Kidney epithelial cell (primary cell): Measurements from ENCODE around the gene CHRNA7. TPM values are rescaled to one million over a fixed set of nuclear protein-coding genes. Genes with fewer than 3 reads are reported as not detected.

ENCODE experiments used
- DNase-seq: peaks from one replicate; pipeline ENCODE4 v3.0.0-alpha.2; 2010; ENCODE audit warnings: low read depth
- H3K27me3 ChIP-seq: 2 replicates; pipeline ENCODE4 v1.6.0; 2011; ENCODE audit warnings: low read length; ENCODE audit not compliant: control insufficient read depth, insufficient read depth
- H3K36me3 ChIP-seq: 2 replicates; pipeline ENCODE4 v1.5.1; 2011; ENCODE audit warnings: low read length; ENCODE audit not compliant: control insufficient read depth, insufficient read depth
- H3K4me3 ChIP-seq: 2 replicates; pipeline ENCODE4 v1.5.1; 2011; ENCODE audit warnings: low read depth, mild to moderate bottlenecking, control low read depth, low read length
- CTCF ChIP-seq: IDR thresholded peaks from 2 replicates; pipeline ENCODE4 v1.5.1; 2011; ENCODE audit warnings: mild to moderate bottlenecking, moderate library complexity, low read length, control low read depth, inconsistent platforms; ENCODE audit not compliant: insufficient read depth, poor library complexity, severe bottlenecking
- total RNA-seq: library from RNA; depleted of rRNA; stranded (reverse); fragments of >200 nt; gene quantifications from 2 replicates; pipeline ENCODE4 v1.2.3, GENCODE V29; 2015

The CHRNA7 gene
- total RNA-seq, 1 donor from 2014 or later: 2.7 TPM

DNA sequence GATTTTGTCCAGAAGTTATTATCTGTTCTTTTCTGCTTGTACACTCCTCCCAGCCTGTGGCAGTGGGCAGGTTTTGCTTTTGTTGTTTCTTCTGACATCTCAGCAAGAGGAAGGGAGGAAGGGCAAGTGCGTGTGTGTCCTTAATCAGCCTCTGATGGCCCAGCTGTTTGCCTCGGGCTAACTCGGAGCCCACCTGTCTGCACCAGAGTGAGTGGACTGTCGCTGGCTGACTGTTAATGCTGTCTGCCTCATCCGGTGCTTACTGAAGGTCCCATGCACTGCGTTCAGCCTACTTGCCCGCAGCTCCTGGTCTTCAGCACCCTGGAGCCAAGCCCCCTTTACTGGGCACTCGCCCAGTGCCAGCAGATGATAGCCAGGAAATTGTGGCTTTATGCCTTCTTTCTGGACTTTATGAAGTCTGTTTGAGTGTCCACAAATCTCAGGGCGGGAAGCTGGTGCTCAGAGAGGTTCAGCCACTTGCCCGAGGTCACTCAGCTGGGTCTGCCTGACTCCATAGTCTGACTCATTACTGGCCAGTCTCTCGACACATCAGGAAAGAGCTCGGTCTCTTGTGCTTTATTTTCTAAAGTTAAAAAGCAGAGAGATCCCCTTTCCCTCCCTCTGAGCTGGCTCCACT lies 89.5 kb downstream of the CHRNA7 start:
- no peaks in the 10 kb centered on the region for H3K36me3 ChIP-seq
- H3K4me3 ChIP-seq: no peak overlapping the region
- DNase-seq: no peak
- H3K27me3 ChIP-seq: no peaks in the 10 kb centered on the region
- TF ChIP-seq CTCF: no peak

DNA sequence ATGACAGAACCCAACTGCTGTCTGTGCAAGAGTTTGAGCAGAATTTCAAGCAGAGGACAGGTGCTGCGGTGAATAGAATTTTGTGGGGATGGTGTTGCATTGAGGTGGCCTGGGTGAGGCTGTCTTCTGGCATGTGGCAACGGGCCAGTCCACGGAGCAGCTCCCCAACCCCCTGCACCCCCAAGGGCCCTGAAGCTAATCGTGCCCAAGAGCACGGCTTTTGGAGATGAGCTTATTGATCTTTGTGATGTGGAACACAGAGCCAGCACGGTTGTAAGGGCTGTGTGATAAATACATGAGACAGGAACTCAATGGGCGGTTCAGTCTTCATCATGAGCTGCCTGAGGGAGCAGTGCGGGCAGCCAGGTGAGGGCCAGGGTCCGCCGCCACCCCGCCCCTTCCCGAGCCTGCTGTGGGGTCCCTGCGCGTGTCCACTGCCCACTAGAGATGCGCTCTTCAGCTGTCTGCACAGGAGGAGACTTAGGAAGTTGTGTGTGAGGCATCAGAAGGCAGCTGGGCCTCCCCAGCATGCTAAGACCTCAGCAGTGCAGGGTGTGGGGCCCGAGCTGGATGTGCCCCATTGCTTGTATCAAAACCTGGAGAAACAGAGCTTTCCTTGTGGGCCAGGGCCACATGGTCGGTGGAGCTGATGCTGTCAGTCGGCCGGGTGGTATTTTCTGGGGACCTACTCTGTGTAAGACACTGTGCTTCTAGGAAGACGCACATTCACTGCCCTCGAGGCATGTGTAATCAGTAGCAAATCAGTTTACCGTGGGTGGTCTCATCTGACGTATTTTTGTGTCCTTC lies 90.5 kb downstream of the CHRNA7 start:
- H3K36me3 ChIP-seq: no peaks in the 10 kb centered on the region
- no peak for TF ChIP-seq CTCF
- H3K4me3 ChIP-seq: no peak overlapping the region
- no peak for DNase-seq
- H3K27me3 ChIP-seq: no peaks in the 10 kb centered on the region

- no peak overlapping the region for H3K4me3 ChIP-seq
- no peak for TF ChIP-seq CTCF
- H3K36me3 ChIP-seq: no peaks in the 10 kb centered on the region
- H3K27me3 ChIP-seq: no peaks in the 10 kb centered on the region
- DNase-seq: no peak
Observed at GRCh38 chr15:32121384-32121695, 91.0 kb downstream of the CHRNA7 start.

DNA sequence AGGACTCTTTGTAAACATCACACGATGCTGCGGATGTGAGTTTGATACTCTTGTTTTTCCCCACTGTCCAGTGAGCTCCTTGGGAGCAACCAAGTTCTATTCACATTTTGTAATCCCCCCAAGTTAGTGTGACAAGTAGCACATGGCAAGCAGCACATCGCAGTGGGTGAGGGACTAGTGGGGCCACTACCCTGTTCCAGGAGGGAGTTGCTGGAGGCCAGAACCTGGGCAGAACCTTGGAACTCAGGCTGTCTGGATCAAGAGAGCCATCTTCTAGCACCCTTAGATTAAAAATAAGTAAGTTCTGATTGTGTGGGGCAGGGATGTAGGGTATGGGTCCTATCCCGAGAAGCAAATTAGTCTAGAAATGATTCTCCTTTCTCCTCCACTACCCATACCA lies 91.7 kb downstream of the CHRNA7 start:
- Histone ChIP-seq H3K27me3 (no peaks in the 10 kb centered on the region), H3K36me3 (no peaks in the 10 kb centered on the region), H3K4me3 (no peak overlapping the region)
- DNase-seq: no peak
- TF ChIP-seq CTCF: no peak

GRCh38 chr15:32123473-32123872 lies 93.2 kb downstream of the CHRNA7 start:
- TF ChIP-seq CTCF: no peak
- no peaks in the 10 kb centered on the region for H3K27me3 ChIP-seq
- DNase-seq: no peak
- H3K36me3 ChIP-seq: no peaks in the 10 kb centered on the region
- no peak overlapping the region for H3K4me3 ChIP-seq
